H4 (cell line): ENCODE data around the gene RACGAP1. TPM values are rescaled to one million over a fixed set of nuclear protein-coding genes. Genes with fewer than 3 reads are reported as not detected.

ENCODE experiments used
- DNase-seq: peaks from one replicate; pipeline ENCODE4 v3.0.0-alpha.2; 2015; ENCODE audit warnings: low spot score
- total RNA-seq: library from RNA; depleted of rRNA; stranded (reverse); fragments of >200 nt; shearing (Covaris generic); gene quantifications from 2 replicates; pipeline ENCODE4 v1.2.3, GENCODE V29; 2014

Gene RACGAP1
- total RNA-seq, 1 experiment from 2014 or later, result 140 TPM

- no peak for DNase-seq
Observed at GRCh38 chr12:49985981-49986380, 39.3 kb downstream of the RACGAP1 start.

- no peak for DNase-seq
Observed at GRCh38 chr12:49984476-49985359, 40.6 kb downstream of the RACGAP1 start.

GRCh38 chr12:49983892-49984291, 41.4 kb downstream of the RACGAP1 start:
- peak; percentile 53 for DNase-seq

DNA sequence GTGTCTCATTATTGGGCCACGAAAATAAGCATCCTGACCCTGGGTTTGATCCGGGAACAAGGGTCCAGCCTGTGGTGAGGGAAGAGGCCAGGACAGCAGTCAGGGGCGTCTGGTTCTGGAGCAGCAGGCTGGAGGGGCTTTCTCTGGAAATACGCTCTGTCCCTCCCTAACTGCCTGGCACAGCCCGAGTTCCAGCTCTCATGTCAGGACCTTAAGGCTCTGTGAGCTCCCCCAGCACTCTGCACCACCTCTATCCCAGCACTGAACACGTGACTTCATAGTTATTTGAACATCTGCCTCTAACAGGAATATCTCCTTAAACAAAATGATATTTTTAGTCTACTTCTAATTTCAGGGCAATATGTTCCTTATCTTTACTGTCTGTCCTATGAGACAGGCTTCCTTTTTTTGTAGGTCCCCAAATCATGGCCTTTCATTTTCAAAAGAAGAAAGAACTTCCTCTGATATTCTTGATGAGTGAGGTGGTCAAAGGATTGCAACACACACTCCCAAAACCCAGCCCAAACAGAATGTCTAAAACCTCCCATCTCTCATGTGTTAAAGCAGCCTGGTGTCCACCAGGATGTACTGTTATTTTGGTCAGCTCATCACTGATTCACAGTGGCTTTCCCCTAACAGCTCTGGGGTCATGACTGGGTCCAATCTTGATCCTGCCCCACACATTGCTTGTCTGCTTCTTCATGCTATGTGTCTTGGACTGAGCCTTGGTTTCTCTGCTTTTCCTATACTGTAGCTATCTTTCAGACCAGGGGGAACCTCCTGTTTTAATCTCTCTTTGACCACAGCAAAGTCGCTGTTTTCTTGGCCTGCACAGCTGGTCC, 42.8 kb downstream of the RACGAP1 start:
- no peak for DNase-seq

GRCh38 chr12:49980501-49981349, 44.6 kb downstream of the RACGAP1 start:
- no peak for DNase-seq

DNA sequence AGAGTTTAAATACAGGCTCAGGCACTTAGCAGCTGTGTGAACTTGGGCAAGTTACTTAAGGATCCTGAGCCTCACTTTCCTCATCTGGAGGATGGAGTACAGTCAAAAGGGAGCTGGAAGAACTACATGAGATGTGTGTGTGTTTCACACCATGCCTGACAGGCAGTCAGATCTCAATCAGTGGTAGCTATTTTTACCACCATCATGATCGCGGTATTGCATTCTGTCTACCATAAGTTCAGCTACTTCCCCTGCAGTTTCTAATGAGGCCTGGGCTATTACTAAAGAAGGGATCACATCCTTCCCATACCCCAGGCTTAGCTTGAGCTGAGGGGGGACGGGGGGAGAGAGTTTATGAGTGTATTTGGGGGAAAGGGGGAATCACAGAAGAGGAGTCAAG, 45.5 kb downstream of the RACGAP1 start:
- no peak for DNase-seq

DNA sequence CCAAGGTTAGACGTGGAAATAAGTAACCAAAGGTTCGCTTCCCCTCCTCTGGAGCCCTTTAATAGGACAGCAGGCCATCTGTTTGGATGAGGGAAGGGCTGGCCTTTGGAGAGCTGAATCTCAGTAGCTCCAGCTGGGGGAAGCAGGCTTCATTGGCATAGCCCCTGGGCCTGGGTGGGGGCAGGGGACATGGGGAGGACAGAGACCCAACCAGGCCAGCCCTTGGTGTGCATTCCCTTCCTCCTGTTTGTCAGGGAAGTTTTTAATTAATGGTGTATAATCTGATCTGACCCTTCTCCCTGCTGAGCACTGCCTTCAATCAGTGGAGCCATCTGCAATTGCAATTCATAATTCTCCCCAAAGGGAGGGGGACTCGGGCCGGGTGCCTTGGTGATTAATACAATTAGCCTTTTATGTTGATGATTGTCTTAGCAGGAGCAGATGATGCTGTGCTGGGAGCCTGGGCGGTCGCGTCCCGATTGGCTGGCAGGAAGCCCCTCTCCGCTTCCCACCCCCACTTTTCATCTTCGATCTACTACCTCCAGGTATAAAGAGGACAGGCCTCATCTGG, 46.2 kb downstream of the RACGAP1 start:
- DNase-seq, result no peak

- no peak for DNase-seq
Observed at GRCh38 chr12:49978125-49978524, 47.2 kb downstream of the RACGAP1 start.

DNA sequence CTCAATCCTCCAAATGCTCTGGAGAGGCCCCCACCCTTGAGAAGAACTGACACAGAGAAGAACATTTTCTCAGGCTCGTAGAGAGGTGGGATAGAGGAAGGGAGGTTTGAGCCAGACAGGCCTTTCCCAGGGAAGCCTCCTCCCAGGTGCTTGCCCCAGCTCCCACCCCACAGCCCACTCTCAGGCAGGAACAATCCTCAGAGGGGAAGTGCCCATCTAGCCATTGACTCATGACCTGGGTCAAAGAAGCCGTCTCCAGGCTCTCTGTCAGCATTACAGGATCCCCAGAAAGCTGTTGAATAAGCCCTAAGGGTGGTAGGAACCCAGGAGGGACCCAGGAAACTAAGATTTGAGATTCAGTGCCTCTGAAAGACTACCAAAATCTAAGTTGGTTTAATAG, 48.7 kb downstream of the RACGAP1 start:
- no peak for DNase-seq

DNA sequence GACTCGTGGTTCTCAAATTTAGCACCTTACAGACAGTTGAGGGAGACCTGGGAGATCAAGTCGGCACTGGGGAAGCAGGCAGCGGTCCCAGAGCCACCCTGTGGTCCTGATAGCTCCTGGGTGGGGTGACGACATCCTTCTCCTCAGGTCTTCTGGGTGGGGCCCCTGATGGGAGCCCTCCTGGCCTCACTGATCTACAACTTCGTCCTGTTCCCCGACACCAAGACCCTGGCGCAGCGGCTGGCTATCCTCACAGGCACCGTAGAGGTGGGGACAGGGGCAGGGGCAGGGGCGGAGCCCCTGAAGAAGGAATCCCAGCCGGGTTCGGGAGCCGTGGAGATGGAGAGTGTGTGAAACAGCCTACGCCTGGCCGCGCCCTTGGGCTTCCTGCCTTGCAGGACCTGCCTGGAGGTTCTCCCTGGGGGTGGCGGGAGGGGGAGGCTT, 50.0 kb downstream of the RACGAP1 start:
- DNase-seq, result no peak

DNA sequence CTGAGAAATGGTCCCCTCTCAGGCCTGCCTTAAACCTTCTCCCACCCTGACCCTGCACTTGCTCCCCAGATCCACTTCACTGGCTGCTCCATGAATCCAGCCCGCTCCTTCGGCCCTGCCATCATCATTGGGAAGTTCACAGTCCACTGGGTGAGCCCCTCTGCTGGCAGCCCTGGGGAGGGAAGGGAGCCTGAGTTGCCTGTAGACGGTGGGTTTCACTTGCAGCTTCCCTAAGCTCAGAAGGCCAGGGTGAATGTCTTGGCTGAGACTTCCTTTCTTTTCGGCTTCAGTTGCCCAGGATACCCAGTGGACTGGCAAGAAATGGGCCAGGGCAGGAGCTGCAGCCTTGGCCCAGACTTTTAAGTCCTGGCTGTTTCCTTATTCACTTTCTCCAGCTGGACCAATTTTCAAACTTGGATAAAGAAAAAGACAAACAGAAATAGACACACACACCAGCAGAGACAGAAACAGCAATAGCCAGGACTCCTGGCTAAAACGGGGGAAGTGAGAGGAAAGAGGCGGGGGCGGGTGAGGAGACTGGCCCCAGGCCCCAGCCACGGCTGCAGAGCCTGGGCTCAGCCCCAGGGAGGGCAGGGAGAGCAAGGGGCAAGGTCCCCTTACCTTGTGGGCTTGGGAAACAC, 50.5 kb downstream of the RACGAP1 start:
- no peak for DNase-seq

DNA sequence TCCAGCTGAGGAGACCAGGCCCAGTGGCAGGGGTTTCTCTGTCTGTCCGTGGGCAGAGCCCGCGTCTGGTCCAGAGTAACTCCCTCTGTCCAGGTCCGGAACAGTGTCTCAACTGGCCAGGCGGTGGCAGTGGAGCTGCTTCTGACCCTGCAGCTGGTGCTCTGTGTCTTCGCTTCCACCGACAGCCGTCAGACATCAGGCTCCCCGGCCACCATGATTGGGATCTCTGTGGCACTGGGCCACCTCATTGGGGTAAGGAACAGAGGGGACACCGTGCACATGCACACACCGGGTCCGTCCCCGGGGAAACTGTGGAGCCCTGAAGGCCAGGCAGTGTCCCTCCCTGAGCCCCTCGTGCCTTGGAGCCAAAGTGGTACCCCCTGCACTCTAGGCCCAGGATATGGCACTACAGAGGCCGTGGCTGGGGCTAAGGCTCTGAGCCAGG, 51.0 kb downstream of the RACGAP1 start:
- no peak for DNase-seq

DNA sequence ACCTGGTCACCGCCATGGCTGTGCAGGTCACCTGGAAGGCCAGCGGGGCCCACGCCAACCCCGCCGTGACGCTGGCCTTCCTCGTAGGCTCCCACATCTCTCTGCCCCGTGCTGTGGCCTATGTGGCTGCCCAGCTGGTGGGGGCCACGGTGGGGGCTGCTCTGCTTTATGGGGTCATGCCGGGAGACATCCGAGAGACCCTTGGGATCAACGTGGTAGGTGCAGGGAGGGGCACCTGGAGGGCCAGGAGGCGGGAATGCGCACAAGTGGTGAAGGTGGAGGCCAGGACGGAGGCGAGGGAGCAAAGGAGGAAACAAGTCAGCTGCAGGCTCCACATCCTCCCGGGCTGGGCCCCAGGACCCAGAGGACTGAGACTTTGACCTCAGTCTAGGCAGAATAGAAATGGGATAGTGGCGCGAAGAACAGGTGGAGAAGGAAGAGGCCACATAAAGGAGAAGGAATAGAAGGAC, 51.9 kb downstream of the RACGAP1 start:
- no peak for DNase-seq

GRCh38 chr12:49972641-49973360, 52.5 kb downstream of the RACGAP1 start, which contains the start of gene AQP6:
AQP6 (plus strand) TSS chr12:49972947; CDS start chr12:49973174, 227 bp downstream.
- DNase-seq, result no peak

- DNase-seq, result no peak
Observed at GRCh38 chr12:49972129-49972528, 53.2 kb downstream of the RACGAP1 start.

- DNase-seq, result no peak
Observed at GRCh38 chr12:49971141-49971540, 54.2 kb downstream of the RACGAP1 start.

GRCh38 chr12:49970658-49971057, 54.6 kb downstream of the RACGAP1 start:
- no peak for DNase-seq

- DNase-seq, result no peak
Observed at GRCh38 chr12:49969651-49970429, 55.5 kb downstream of the RACGAP1 start.

DNA sequence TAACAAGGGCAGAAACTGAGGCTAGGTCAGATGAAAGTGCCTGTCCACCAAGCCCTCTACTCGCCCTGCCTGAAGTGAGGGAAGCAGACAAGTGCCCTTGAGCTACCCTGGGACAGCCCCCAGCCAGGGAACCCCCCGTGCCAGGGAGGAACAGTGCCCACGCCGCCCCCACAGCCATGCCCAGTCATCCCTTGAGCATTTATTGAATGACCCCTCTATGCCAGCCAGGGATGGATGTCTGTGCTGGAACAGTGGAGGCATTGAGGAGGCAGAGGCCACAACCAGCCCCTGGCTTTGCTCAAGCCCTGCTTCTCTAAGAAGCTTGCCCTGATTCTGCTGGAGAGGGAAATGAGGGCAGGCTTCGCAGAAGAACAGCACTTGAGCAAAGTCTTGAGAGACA, 56.3 kb downstream of the RACGAP1 start:
- no peak for DNase-seq
